Body of pancreas (tissue), 4 donors: ENCODE results near the gene TJAP1.

Experiments used
- POLR2A ChIP-seq, 3 donors: fragments of 450-650 bp; IDR thresholded peaks; one replicate each; pipeline ENCODE4 v1.6.1; 2016; ENCODE audit warnings: antibody characterized with exemption in 3 of 3, mild to moderate bottlenecking in 2 of 3
- TF ChIP-seq, protein P1 (sequence below), 7 experiments: fragments of 450-650 bp in 4 of 7; fragments of 200-600 bp in 3 of 7; sonication (generic) in 3 of 7; IDR thresholded peaks; one replicate each; pipeline ENCODE4 v1.5.1; 2016 to 2019; ENCODE audit warnings: antibody characterized with exemption in 7 of 7

GRCh38 chr6:43437700-43438099, 39.7 kb upstream of the TJAP1 start:
- TF ChIP-seq, protein P1, sequence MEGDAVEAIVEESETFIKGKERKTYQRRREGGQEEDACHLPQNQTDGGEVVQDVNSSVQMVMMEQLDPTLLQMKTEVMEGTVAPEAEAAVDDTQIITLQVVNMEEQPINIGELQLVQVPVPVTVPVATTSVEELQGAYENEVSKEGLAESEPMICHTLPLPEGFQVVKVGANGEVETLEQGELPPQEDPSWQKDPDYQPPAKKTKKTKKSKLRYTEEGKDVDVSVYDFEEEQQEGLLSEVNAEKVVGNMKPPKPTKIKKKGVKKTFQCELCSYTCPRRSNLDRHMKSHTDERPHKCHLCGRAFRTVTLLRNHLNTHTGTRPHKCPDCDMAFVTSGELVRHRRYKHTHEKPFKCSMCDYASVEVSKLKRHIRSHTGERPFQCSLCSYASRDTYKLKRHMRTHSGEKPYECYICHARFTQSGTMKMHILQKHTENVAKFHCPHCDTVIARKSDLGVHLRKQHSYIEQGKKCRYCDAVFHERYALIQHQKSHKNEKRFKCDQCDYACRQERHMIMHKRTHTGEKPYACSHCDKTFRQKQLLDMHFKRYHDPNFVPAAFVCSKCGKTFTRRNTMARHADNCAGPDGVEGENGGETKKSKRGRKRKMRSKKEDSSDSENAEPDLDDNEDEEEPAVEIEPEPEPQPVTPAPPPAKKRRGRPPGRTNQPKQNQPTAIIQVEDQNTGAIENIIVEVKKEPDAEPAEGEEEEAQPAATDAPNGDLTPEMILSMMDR (IDR thresholded peaks at IDR 0.05), result no peak
- TF ChIP-seq POLR2A (IDR thresholded peaks at IDR 0.05), result no peak
